Activated CD4-positive, CD25-positive, alpha-beta regulatory T cell treated with anti-CD3 and anti-CD28 coated beads, Interleukin-2, amount 50 U/mL, for 72 hours (primary cell): ENCODE measurements around the gene WDR64.

Experiments used
- DNase-seq: peaks from one replicate; pipeline ENCODE4 v3.0.0; 2021

WDR64 gene

GRCh38 chr1:241846862-241847539, 194.9 kb downstream of the WDR64 start:
- no peak for DNase-seq

GRCh38 chr1:241847540-241847795, 195.4 kb downstream of the WDR64 start:
- DNase-seq = no peak

GRCh38 chr1:241847796-241848685, 196.0 kb downstream of the WDR64 start, which contains the start of gene EXO1:
TSS of gene EXO1 (plus strand) at chr1:241848204. CDS start at chr1:241850426, 2,222 bp downstream.
- peak; percentile 93 for DNase-seq

DNA sequence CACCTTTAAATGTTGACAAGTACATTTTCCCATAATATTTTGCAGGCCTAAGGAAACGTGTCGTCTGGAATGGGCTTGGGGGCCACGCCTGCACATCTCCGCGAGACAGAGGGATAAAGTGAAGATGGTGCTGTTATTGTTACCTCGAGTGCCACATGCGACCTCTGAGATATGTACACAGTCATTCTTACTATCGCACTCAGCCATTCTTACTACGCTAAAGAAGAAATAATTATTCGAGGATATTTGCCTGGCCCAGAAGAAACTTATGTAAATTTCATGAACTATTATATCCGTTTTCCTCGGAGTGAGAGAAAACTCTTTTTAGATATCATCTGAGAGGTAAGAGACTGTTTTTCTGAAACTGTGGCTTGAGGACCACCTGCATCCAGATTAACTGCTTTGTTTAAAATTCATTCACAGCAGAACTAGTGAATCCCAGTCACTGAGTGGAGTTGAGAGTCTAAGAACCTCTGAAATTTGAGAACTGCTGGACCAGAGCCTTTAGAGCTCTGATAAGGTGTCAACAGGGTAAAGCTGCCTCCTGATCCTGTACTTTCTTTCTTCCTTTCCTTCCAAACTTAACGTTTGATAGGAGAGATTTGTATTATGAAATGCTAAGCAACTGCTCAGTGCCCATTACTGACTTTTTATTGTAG, 196.7 kb downstream of the WDR64 start:
- no peak for DNase-seq

GRCh38 chr1:241849345-241849695, 197.2 kb downstream of the WDR64 start:
- DNase-seq = no peak
